ENCODE data around the gene BRF1.
"Not testable (repeated sequence)": the region's sequence is repeated elsewhere in the genome, so short reads cannot be mapped to it uniquely, and the experiment has no call there.

- TF ChIP-seq, protein P1, sequence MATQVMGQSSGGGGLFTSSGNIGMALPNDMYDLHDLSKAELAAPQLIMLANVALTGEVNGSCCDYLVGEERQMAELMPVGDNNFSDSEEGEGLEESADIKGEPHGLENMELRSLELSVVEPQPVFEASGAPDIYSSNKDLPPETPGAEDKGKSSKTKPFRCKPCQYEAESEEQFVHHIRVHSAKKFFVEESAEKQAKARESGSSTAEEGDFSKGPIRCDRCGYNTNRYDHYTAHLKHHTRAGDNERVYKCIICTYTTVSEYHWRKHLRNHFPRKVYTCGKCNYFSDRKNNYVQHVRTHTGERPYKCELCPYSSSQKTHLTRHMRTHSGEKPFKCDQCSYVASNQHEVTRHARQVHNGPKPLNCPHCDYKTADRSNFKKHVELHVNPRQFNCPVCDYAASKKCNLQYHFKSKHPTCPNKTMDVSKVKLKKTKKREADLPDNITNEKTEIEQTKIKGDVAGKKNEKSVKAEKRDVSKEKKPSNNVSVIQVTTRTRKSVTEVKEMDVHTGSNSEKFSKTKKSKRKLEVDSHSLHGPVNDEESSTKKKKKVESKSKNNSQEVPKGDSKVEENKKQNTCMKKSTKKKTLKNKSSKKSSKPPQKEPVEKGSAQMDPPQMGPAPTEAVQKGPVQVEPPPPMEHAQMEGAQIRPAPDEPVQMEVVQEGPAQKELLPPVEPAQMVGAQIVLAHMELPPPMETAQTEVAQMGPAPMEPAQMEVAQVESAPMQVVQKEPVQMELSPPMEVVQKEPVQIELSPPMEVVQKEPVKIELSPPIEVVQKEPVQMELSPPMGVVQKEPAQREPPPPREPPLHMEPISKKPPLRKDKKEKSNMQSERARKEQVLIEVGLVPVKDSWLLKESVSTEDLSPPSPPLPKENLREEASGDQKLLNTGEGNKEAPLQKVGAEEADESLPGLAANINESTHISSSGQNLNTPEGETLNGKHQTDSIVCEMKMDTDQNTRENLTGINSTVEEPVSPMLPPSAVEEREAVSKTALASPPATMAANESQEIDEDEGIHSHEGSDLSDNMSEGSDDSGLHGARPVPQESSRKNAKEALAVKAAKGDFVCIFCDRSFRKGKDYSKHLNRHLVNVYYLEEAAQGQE (IDR thresholded peaks at IDR 0.05; ENCODE audit: low read depth): not testable (repeated sequence)
- TF ChIP-seq POLR2A (IDR thresholded peaks at IDR 0.05; ENCODE audit: borderline replicate concordance, extremely low read depth, insufficient read depth, insufficient read length); CTCF (IDR thresholded peaks at IDR 0.05 in 2 of 3, conservative IDR thresholded peaks at IDR 0.05 in 1 of 3; ENCODE audit: borderline replicate concordance in 1 of 3, insufficient read depth in 1 of 3, low read depth in 2 of 3, low read length in 2 of 3); ATF3 (IDR thresholded peaks at IDR 0.05); POLR2AphosphoS5 (IDR thresholded peaks at IDR 0.05; ENCODE audit: low read depth, low read length); RAD21 (IDR thresholded peaks at IDR 0.05; ENCODE audit: low read depth); CEBPB (IDR thresholded peaks at IDR 0.05; ENCODE audit: low read depth); YY1 (IDR thresholded peaks at IDR 0.05; ENCODE audit: extremely low read depth, insufficient replicate concordance, low read depth, low read length); SRF (IDR thresholded peaks at IDR 0.05; ENCODE audit: low read depth): not testable (repeated sequence)
- TF ChIP-seq, protein P2, sequence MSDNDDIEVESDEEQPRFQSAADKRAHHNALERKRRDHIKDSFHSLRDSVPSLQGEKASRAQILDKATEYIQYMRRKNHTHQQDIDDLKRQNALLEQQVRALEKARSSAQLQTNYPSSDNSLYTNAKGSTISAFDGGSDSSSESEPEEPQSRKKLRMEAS (IDR thresholded peaks at IDR 0.05): not testable (repeated sequence)
Observed at GRCh38 chr14:105297311-105297710, 3.5 kb downstream of the BRF1 start.

Measured in HCT116 (cell line).